ENCODE data around the gene MX1.

GRCh38 chr21:41443562-41443961, 17.5 kb downstream of the MX1 start:
- TF ChIP-seq EP300 (conservative IDR thresholded peaks at IDR 0.05; ENCODE audit: poor library complexity, severe bottlenecking) (no peak), POLR2AphosphoS5 (IDR thresholded peaks at IDR 0.05) (no peak), CTCF (IDR thresholded peaks at IDR 0.05; ENCODE audit: poor library complexity, severe bottlenecking) (no peak), TAF1 (IDR thresholded peaks at IDR 0.05; ENCODE audit: low read depth) (no peak)
